Measurements from ENCODE around the gene CFAP100. TPM values are rescaled to one million over a fixed set of nuclear protein-coding genes. Genes with fewer than 3 reads are reported as not detected.

Gene CFAP100
- total RNA-seq, 4 donors from 2014 or later: not detected

GRCh38 chr3:126424039-126424717, 29.5 kb downstream of the CFAP100 start:
- no peaks in the 10 kb centered on the region for H3K36me3 ChIP-seq
- no peak overlapping the region for H3K27ac ChIP-seq
- no peak for DNase-seq
- H3K27me3 ChIP-seq: peaks cover 0 to 9% (median 0%) of the 10 kb centered on the region in 4 donors
- no peak for TF ChIP-seq POLR2A (IDR thresholded peaks at IDR 0.05)
- TF ChIP-seq, protein P1, sequence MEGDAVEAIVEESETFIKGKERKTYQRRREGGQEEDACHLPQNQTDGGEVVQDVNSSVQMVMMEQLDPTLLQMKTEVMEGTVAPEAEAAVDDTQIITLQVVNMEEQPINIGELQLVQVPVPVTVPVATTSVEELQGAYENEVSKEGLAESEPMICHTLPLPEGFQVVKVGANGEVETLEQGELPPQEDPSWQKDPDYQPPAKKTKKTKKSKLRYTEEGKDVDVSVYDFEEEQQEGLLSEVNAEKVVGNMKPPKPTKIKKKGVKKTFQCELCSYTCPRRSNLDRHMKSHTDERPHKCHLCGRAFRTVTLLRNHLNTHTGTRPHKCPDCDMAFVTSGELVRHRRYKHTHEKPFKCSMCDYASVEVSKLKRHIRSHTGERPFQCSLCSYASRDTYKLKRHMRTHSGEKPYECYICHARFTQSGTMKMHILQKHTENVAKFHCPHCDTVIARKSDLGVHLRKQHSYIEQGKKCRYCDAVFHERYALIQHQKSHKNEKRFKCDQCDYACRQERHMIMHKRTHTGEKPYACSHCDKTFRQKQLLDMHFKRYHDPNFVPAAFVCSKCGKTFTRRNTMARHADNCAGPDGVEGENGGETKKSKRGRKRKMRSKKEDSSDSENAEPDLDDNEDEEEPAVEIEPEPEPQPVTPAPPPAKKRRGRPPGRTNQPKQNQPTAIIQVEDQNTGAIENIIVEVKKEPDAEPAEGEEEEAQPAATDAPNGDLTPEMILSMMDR (IDR thresholded peaks at IDR 0.05): no peak
- intact Hi-C loops (cut with DNase I): no loop called here
- no peaks in the 10 kb centered on the region for H3K4me1 ChIP-seq
- H3K9me3 ChIP-seq: peaks cover 0 to 13% (median 5%) of the 10 kb centered on the region in 3 donors
- H3K4me3 ChIP-seq: no peak overlapping the region
- 70 to 95% methylated on average over 2 to 9 of the region's 10 CpGs for WGBS, 2 donors

DNA sequence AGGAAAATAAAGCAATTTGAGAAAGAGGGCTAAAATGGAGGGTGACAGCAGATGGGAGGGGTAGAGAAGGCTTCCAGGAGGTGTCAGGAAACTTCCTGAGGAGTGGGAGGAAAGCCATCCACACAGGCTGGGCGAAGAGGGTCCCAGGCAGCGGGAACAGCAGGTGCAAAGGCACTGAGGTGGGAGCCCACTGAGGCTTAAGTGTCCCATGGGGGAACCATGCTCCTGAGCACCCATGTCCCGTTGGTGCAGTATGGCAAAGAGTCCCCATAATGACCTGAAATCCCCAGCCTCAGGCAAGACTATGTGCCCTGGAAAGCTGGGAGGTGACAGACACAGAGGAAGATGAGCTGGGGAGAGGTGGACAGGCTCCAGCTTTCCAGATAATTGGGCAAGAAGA, 30.0 kb downstream of the CFAP100 start:
- no peak for DNase-seq
- TF ChIP-seq, protein P1 (IDR thresholded peaks at IDR 0.05): no peak
- TF ChIP-seq POLR2A (IDR thresholded peaks at IDR 0.05): no peak
- intact Hi-C loops (cut with DNase I): no loop called here
- Histone ChIP-seq H3K27ac (no peak overlapping the region), H3K36me3 (no peaks in the 10 kb centered on the region), H3K9me3 (peaks cover 0 to 13% (median 5%) of the 10 kb centered on the region in 3 donors), H3K27me3 (peaks cover 0 to 4% (median 0%) of the 10 kb centered on the region in 4 donors), H3K4me3 (no peak overlapping the region), H3K4me1 (no peaks in the 10 kb centered on the region)
- WGBS, 2 donors: 63 to 80% methylated on average over 3 of the region's 3 CpGs

DNA sequence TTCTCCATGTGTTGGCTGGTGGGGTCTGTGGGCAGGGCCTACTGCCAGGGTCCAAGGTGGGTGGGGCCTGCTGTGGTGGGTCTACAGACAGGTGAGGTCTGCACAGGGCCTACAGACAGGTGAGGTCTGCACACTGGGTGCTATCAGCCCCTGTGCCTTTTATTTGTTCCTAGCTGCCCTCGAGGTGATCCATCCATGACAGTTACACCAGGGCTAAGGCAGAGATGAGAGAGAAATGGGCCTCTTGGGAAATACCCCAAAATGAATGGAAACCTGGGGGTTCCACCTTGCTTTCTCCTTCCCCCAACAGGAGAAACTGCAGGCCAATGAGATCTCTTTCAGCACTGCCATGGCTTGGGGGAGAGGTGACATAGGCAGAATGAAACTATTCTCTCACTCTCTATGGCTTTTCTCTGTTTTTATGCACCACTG, 36.4 kb downstream of the CFAP100 start:
- peaks cover 0 to 34% (median 7%) of the 10 kb centered on the region in 3 donors for H3K36me3 ChIP-seq
- H3K4me1 ChIP-seq: no peaks in the 10 kb centered on the region
- H3K27me3 ChIP-seq: no peaks in the 10 kb centered on the region
- no peak overlapping the region for H3K27ac ChIP-seq
- 73 to 89% methylated on average over 1 of the region's 1 CpG for WGBS, 2 donors
- intact Hi-C loops (cut with DNase I): no loop called here
- TF ChIP-seq, protein P1 (IDR thresholded peaks at IDR 0.05): no peak
- TF ChIP-seq POLR2A (IDR thresholded peaks at IDR 0.05): no peak
- no peak overlapping the region for H3K4me3 ChIP-seq
- no peak for DNase-seq
- H3K9me3 ChIP-seq: peaks cover 0 to 10% (median 8%) of the 10 kb centered on the region in 3 donors

- H3K27ac ChIP-seq: no peak overlapping the region
- H3K27me3 ChIP-seq: no peaks in the 10 kb centered on the region
- H3K36me3 ChIP-seq: peaks cover 5 to 49% (median 15%) of the 10 kb centered on the region in 3 donors
- intact Hi-C loops (cut with DNase I): no loop called here
- TF ChIP-seq, protein P1 (IDR thresholded peaks at IDR 0.05): no peak
- TF ChIP-seq POLR2A (IDR thresholded peaks at IDR 0.05): no peak
- no peaks in the 10 kb centered on the region for H3K4me1 ChIP-seq
- no peak for DNase-seq
- WGBS, 2 donors: 49 to 73% methylated on average over 2 to 3 of the region's 4 CpGs
- peaks cover 0 to 7% (median 3%) of the 10 kb centered on the region in 3 donors for H3K9me3 ChIP-seq
- H3K4me3 ChIP-seq: no peak overlapping the region
These were observed 37.8 kb downstream of the CFAP100 start for GRCh38 chr3:126432361-126433104.

GRCh38 chr3:126433105-126433430, 38.4 kb downstream of the CFAP100 start:
- H3K27ac ChIP-seq: no peak overlapping the region
- no peaks in the 10 kb centered on the region for H3K4me1 ChIP-seq
- 91 to 100% methylated on average over 1 to 5 of the region's 6 CpGs for WGBS, 2 donors
- peaks cover 0 to 7% (median 0%) of the 10 kb centered on the region in 3 donors for H3K9me3 ChIP-seq
- H3K4me3 ChIP-seq: no peak overlapping the region
- H3K36me3 ChIP-seq: peaks cover 11 to 54% (median 18%) of the 10 kb centered on the region in 3 donors
- no peak for DNase-seq
- intact Hi-C loops (cut with DNase I): no loop called here
- no peaks in the 10 kb centered on the region for H3K27me3 ChIP-seq
- TF ChIP-seq, protein P1 (IDR thresholded peaks at IDR 0.05): no peak
- TF ChIP-seq POLR2A (IDR thresholded peaks at IDR 0.05): no peak

Data from esophagus squamous epithelium (tissue), 5 donors.